Measurements from ENCODE around the gene FOXK2.

- no peak for TF ChIP-seq ZNF8 (CRISPR knock-in tag; IDR thresholded peaks at IDR 0.05)
- TF ChIP-seq ARNTL (CRISPR knock-in tag; IDR thresholded peaks at IDR 0.05; ENCODE audit: borderline replicate concordance, low read depth) = no peak
- TF ChIP-seq, protein P1, sequence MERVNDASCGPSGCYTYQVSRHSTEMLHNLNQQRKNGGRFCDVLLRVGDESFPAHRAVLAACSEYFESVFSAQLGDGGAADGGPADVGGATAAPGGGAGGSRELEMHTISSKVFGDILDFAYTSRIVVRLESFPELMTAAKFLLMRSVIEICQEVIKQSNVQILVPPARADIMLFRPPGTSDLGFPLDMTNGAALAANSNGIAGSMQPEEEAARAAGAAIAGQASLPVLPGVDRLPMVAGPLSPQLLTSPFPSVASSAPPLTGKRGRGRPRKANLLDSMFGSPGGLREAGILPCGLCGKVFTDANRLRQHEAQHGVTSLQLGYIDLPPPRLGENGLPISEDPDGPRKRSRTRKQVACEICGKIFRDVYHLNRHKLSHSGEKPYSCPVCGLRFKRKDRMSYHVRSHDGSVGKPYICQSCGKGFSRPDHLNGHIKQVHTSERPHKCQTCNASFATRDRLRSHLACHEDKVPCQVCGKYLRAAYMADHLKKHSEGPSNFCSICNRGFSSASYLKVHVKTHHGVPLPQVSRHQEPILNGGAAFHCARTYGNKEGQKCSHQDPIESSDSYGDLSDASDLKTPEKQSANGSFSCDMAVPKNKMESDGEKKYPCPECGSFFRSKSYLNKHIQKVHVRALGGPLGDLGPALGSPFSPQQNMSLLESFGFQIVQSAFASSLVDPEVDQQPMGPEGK (CRISPR knock-in tag; IDR thresholded peaks at IDR 0.05; ENCODE audit: borderline replicate concordance) = no peak
- no peak for TF ChIP-seq OSR1 (CRISPR knock-in tag; IDR thresholded peaks at IDR 0.05)
- no peak for TF ChIP-seq CSDC2 (CRISPR knock-in tag; IDR thresholded peaks at IDR 0.05)
- no peak for TF ChIP-seq ZC3H10 (CRISPR knock-in tag; IDR thresholded peaks at IDR 0.05)
- no peak for TF ChIP-seq ZNF70 (CRISPR knock-in tag; IDR thresholded peaks at IDR 0.05)
- no peak for TF ChIP-seq RARB (CRISPR knock-in tag; IDR thresholded peaks at IDR 0.05)
- TF ChIP-seq ISL1 (CRISPR knock-in tag; IDR thresholded peaks at IDR 0.05) = no peak
- no peak for TF ChIP-seq CREB5 (CRISPR knock-in tag; IDR thresholded peaks at IDR 0.05; ENCODE audit: low read depth)
- TF ChIP-seq SNAI2 (CRISPR knock-in tag; IDR thresholded peaks at IDR 0.05) = no peak
- TF ChIP-seq TCF4 (CRISPR knock-in tag; IDR thresholded peaks at IDR 0.05; ENCODE audit: borderline replicate concordance) = no peak
- TF ChIP-seq ZFP3 (CRISPR knock-in tag; IDR thresholded peaks at IDR 0.05) = no peak
- no peak for TF ChIP-seq TOX (CRISPR knock-in tag; IDR thresholded peaks at IDR 0.05; ENCODE audit: borderline replicate concordance)
These were observed 112.0 kb downstream of the FOXK2 start for GRCh38 chr17:82631544-82631943.

Measured in SK-N-SH treated with all-trans-retinoic acid at 6 μM for 48 hours (cell line).